Keratinocyte (primary cell): ENCODE measurements around the gene SUSD3. TPM values are rescaled to one million over a fixed set of nuclear protein-coding genes. Genes with fewer than 3 reads are reported as not detected.

Source experiments
- DNase-seq: peaks from one replicate; pipeline ENCODE4 v3.0.0-alpha.2; 2011; ENCODE audit warnings: low read depth, missing footprints, low spot score
- FAIRE-seq: peaks from 2 replicates; lab custom pipeline; 2011; peaks lifted over from hg19 to GRCh38; lab: Jason Lieb, UNC
- H2AFZ ChIP-seq: 2 replicates; pipeline ENCODE4 v1.6.0; 2012; ENCODE audit warnings: low read length, control low read depth, inconsistent platforms; ENCODE audit not compliant: control insufficient read depth
- H3K27ac ChIP-seq: 2 replicates; pipeline ENCODE4 v1.5.1; 2011; ENCODE audit warnings: low read length; ENCODE audit not compliant: control insufficient read depth, insufficient read depth
- H3K27me3 ChIP-seq: 3 replicates; pipeline ENCODE4 v1.6.0; 2011; ENCODE audit warnings: low read length; ENCODE audit not compliant: control insufficient read depth, insufficient read depth; ENCODE audit errors: extremely low read depth
- H3K36me3 ChIP-seq, 2 experiments: 2 replicates in 1 of 2; 3 replicates in 1 of 2; pipeline ENCODE4 v1.5.1; 2011; ENCODE audit warnings: low read length in 2 of 2, mild to moderate bottlenecking in 1 of 2; ENCODE audit not compliant: control insufficient read depth in 2 of 2, insufficient read depth in 2 of 2; ENCODE audit errors: extremely low read depth in 1 of 2
- H3K4me1 ChIP-seq: 3 replicates; pipeline ENCODE4 v1.5.1; 2011; ENCODE audit warnings: low read length; ENCODE audit not compliant: control insufficient read depth, insufficient read depth; ENCODE audit errors: extremely low read depth
- H3K4me2 ChIP-seq: 3 replicates; pipeline ENCODE4 v1.6.0; 2011; ENCODE audit warnings: low read depth, low read length; ENCODE audit not compliant: control insufficient read depth, insufficient read depth; ENCODE audit errors: extremely low read depth
- H3K4me3 ChIP-seq, 3 experiments: fragments of 200-600 bp in 1 of 3; sonication (generic) in 1 of 3; 2 replicates in 2 of 3; 3 replicates in 1 of 3; pipeline ENCODE4 v1.5.1; 2011 to 2016; ENCODE audit warnings: low read length in 3 of 3, mild to moderate bottlenecking in 3 of 3, control low read depth in 2 of 3, inconsistent platforms in 1 of 3, low read depth in 1 of 3, mixed read lengths in 1 of 3, mixed run types in 1 of 3, moderate library complexity in 1 of 3; ENCODE audit not compliant: control insufficient read depth in 2 of 3, insufficient read depth in 2 of 3; ENCODE audit errors: extremely low read depth in 1 of 3
- H3K79me2 ChIP-seq: 2 replicates; pipeline ENCODE4 v1.6.0; 2012; ENCODE audit warnings: low read length; ENCODE audit not compliant: control insufficient read depth, insufficient read depth
- H3K9ac ChIP-seq: 3 replicates; pipeline ENCODE4 v1.6.0; 2011; ENCODE audit warnings: low read length; ENCODE audit not compliant: control insufficient read depth, insufficient read depth; ENCODE audit errors: extremely low read depth
- H3K9me1 ChIP-seq: 3 replicates; pipeline ENCODE4 v1.6.0; 2011; ENCODE audit warnings: low read length; ENCODE audit not compliant: control insufficient read depth, insufficient read depth; ENCODE audit errors: extremely low read depth
- H3K9me3 ChIP-seq: 2 replicates; pipeline ENCODE4 v1.5.1; 2012; ENCODE audit warnings: low read depth, low read length; ENCODE audit not compliant: control insufficient read depth
- H4K20me1 ChIP-seq: 3 replicates; pipeline ENCODE4 v1.6.0; 2011; ENCODE audit warnings: low read length; ENCODE audit not compliant: control insufficient read depth, insufficient read depth; ENCODE audit errors: extremely low read depth
- EZH2 ChIP-seq: IDR thresholded peaks from one replicate; pipeline ENCODE4 v1.6.1; 2012; ENCODE audit warnings: inconsistent platforms, mild to moderate bottlenecking, low read length, moderate library complexity
- dilution Hi-C: fragments of 300-500 bp; cut with MboI; formaldehyde crosslinking; loops from one replicate; pipeline ENCODE4 v1.7.0; 2020; ENCODE audit warnings: low sequenced_read_pairs; ENCODE audit not compliant: extremely low pct_ligation_motif_present
- polyA plus RNA-seq, 5 experiments: library from polyadenylated mRNA; depleted of rRNA in 3 of 5; stranded (reverse) in 3 of 5; stranded (forward) in 1 of 5; unstranded in 1 of 5; fragments of >200 nt; gene quantifications; 1 replicate in 1 of 5; 2 replicates in 3 of 5; 3 replicates in 1 of 5; pipeline versions ENCODE4 v1.2.1 to v1.2.3, GENCODE V29; 2011 to 2012; ENCODE audit warnings: missing spikeins in 2 of 5, low read depth in 1 of 5, low replicate concordance in 1 of 5
- TF ChIP-seq, protein P1 (sequence below), 3 experiments: IDR thresholded peaks in 1 of 3; conservative IDR thresholded peaks in 1 of 3; optimal IDR thresholded peaks in 1 of 3; 2 replicates in 2 of 3; 3 replicates in 1 of 3; pipeline versions ENCODE3 to v1.5.1; 2011; ENCODE audit warnings: low read length in 3 of 3, mild to moderate bottlenecking in 3 of 3, moderate library complexity in 2 of 3, control low read depth in 1 of 3, inconsistent platforms in 1 of 3; ENCODE audit not compliant: insufficient read depth in 2 of 3; ENCODE audit errors: extremely low read depth in 1 of 3

SUSD3 gene
- polyA plus RNA-seq, 1 donor (not counting 4 experiments of a cell fraction or from before 2014, with no cell fraction given) = 0.20 TPM

DNA sequence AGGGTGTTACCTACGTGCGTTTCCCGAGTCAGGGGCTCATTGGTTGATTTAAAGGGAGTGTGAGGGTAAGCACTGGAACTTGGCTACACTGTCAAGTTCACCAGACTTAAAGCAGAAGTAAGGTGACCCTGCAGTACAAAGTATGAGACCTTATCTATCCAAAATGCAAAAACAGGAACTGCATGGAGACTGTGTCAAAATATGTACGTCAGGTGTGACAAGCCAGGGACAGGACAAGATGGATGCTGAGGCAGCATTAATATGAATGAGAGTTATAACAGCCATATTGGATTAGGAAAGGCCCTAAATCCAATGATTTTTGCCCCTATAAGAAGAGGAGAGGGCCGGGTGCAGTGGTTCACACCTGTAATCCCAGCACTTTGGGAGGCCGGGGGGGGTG, 15.4 kb upstream of the SUSD3 start:
- no peaks in the 10 kb centered on the region for H3K36me3 ChIP-seq
- no peaks in the 10 kb centered on the region for H3K4me1 ChIP-seq
- H3K9ac ChIP-seq = no peak overlapping the region
- H3K27me3 ChIP-seq = no peaks in the 10 kb centered on the region
- H3K27ac ChIP-seq = no peak overlapping the region
- H3K4me2 ChIP-seq = no peak overlapping the region
- H4K20me1 ChIP-seq = no peaks in the 10 kb centered on the region
- dilution Hi-C loops = no loop called here
- DNase-seq = no peak
- H3K79me2 ChIP-seq = no peaks in the 10 kb centered on the region
- no peak for FAIRE-seq
- TF ChIP-seq EZH2 = no peak
- TF ChIP-seq, protein P1, sequence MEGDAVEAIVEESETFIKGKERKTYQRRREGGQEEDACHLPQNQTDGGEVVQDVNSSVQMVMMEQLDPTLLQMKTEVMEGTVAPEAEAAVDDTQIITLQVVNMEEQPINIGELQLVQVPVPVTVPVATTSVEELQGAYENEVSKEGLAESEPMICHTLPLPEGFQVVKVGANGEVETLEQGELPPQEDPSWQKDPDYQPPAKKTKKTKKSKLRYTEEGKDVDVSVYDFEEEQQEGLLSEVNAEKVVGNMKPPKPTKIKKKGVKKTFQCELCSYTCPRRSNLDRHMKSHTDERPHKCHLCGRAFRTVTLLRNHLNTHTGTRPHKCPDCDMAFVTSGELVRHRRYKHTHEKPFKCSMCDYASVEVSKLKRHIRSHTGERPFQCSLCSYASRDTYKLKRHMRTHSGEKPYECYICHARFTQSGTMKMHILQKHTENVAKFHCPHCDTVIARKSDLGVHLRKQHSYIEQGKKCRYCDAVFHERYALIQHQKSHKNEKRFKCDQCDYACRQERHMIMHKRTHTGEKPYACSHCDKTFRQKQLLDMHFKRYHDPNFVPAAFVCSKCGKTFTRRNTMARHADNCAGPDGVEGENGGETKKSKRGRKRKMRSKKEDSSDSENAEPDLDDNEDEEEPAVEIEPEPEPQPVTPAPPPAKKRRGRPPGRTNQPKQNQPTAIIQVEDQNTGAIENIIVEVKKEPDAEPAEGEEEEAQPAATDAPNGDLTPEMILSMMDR (optimal IDR thresholded peaks at IDR 0.05 in 1 of 3, IDR thresholded peaks at IDR 0.05 in 1 of 3, conservative IDR thresholded peaks at IDR 0.05 in 1 of 3; ENCODE audit: extremely low read depth in 1 of 3, insufficient read depth in 2 of 3, low read length in 3 of 3) = no peak
- no peaks in the 10 kb centered on the region for H3K9me1 ChIP-seq
- no peak overlapping the region for H2AFZ ChIP-seq
- no peaks in the 10 kb centered on the region for H3K9me3 ChIP-seq
- no peak overlapping the region for H3K4me3 ChIP-seq

DNA sequence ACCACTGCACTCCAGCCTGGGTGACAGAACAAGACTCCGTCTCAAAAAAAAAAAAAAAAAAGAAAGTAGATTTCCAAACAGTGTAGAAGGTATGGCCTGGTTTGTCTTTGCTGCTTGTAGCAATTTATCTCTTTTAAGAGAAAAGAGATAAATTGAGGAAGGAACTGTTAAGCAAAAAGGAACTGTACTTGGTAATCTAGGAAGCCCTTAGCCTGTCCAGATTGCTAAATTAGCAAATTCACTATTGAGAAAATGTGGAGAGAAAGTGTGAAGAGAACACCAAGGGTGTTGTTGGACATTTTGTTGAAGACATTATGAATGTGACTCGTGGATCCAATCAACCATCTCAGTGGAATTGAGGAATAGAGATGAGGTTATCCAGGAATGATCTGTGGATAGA, 13.0 kb upstream of the SUSD3 start:
- TF ChIP-seq EZH2 = no peak
- TF ChIP-seq, protein P1 (optimal IDR thresholded peaks at IDR 0.05 in 1 of 3, IDR thresholded peaks at IDR 0.05 in 1 of 3, conservative IDR thresholded peaks at IDR 0.05 in 1 of 3; ENCODE audit: extremely low read depth in 1 of 3, insufficient read depth in 2 of 3, low read length in 3 of 3) = no peak
- no peak overlapping the region for H3K9ac ChIP-seq
- FAIRE-seq (no peak), DNase-seq (no peak)
- H3K4me2 ChIP-seq = no peak overlapping the region
- dilution Hi-C loops = no loop called here
- H3K27me3 ChIP-seq = no peaks in the 10 kb centered on the region
- H3K27ac ChIP-seq = no peak overlapping the region
- H4K20me1 ChIP-seq = no peaks in the 10 kb centered on the region
- no peaks in the 10 kb centered on the region for H3K36me3 ChIP-seq
- H2AFZ ChIP-seq = no peak overlapping the region
- no peaks in the 10 kb centered on the region for H3K9me1 ChIP-seq
- no peaks in the 10 kb centered on the region for H3K79me2 ChIP-seq
- H3K9me3 ChIP-seq = no peaks in the 10 kb centered on the region
- H3K4me1 ChIP-seq = no peaks in the 10 kb centered on the region
- no peak overlapping the region for H3K4me3 ChIP-seq
